ENCODE data around the gene CAMK1G. TPM values are rescaled to one million over a fixed set of nuclear protein-coding genes. Genes with fewer than 3 reads are reported as not detected.

Gene CAMK1G
- total and polyA plus RNA-seq, 3 donors from 2014 or later, result 1.1 to 2.0 (median 1.4) TPM

GRCh38 chr1:209614906-209615305 lies 31.4 kb downstream of the CAMK1G start:
- intact Hi-C loops (cut with DNase I; ENCODE audit: low total_unique reads), result no loop called here
- WGBS, 2 donors, result 87 to 92% methylated on average over 5 of the region's 5 CpGs
- no peaks in the 10 kb centered on the region for H3K27me3 ChIP-seq
- no peak for TF ChIP-seq POLR2A (IDR thresholded peaks at IDR 0.05)
- TF ChIP-seq CTCF (IDR thresholded peaks at IDR 0.05), result no peak
- H3K36me3 ChIP-seq (ENCODE audit: low read depth, missing control alignments), result no peaks in the 10 kb centered on the region
- H3K4me3 ChIP-seq, result no peak overlapping the region
- no peak for DNase-seq
- H3K9me3 ChIP-seq, result no peaks in the 10 kb centered on the region
- H3K27ac ChIP-seq, result no peak overlapping the region
- no peaks in the 10 kb centered on the region for H3K4me1 ChIP-seq

DNA sequence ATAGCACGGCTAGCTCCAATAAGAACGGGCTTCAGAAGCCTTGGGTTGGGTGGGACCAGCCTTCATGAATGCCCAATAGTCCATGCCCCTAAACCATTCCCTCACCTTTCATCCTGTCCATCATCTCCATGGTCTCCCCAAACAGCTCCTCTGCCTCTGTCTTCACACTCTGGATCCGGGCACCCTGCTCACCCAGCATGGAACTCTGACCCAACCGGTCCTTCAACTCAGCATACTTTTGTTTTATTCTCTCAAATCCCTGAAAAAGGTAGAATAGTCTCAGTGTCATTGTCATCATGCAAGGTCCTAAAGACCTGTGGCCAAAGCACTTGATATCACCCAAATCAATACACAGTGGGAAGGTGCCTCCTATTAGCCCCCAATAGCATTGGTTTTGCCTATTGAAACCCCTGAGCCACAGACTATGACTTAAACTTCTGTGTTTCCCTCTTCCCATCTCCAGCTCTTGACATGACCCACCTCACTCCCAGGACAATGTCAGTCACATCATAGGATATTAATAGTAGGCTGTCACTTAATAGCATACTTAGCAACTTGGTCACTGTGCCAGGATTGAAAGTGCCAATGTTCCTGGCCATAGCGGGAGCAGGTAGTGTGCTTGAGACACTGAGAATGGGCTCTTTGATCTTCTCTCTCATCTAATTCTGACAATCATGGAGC lies 33.0 kb downstream of the CAMK1G start:
- WGBS, 2 donors, result 97 to 99% methylated on average over 4 to 5 of the region's 5 CpGs
- DNase-seq, result no peak
- intact Hi-C loops (cut with DNase I; ENCODE audit: low total_unique reads), result no loop called here
- Histone ChIP-seq H3K4me1 (peaks cover 9% of the 10 kb centered on the region), H3K27ac (no peak overlapping the region), H3K9me3 (no peaks in the 10 kb centered on the region), H3K27me3 (no peaks in the 10 kb centered on the region), H3K36me3 (ENCODE audit: low read depth, missing control alignments) (no peaks in the 10 kb centered on the region), H3K4me3 (no peak overlapping the region)
- TF ChIP-seq POLR2A (IDR thresholded peaks at IDR 0.05) (no peak), CTCF (IDR thresholded peaks at IDR 0.05) (no peak)

DNA sequence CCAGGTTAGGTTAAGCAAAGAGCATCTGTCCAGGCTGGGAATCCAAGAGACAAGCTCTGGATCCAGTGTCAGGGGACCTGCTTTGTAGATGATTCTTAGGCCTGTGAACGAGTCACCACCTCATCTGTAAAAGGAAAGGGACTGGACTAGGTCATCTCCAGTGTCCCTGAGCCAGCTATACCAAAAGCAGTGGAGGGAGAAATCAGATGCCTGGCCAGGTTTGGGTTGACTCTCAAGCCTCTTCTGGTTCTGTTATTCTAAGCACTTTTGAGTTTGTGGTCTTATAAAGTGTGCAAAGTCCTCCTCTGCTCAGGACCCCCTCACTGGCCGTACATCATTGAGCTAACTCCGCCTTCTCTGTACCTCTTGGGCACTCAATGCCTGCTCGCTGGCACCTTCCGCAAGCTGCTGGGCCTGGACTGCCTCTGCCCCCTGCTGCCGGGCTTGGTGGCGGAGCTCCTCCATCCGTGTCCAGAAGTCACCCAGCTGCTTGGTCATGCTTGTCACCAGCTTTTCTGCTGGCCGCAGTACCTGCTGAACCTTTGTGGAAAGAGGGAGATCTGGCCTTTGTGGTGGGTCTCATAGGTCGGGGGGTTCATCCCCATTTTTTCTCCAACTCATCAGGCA lies 33.6 kb downstream of the CAMK1G start:
- no peaks in the 10 kb centered on the region for H3K27me3 ChIP-seq
- no peaks in the 10 kb centered on the region for H3K9me3 ChIP-seq
- WGBS, 2 donors, result 98% methylated on average over 10 of the region's 10 CpGs
- DNase-seq, result no peak
- TF ChIP-seq POLR2A (IDR thresholded peaks at IDR 0.05) (no peak), CTCF (IDR thresholded peaks at IDR 0.05) (no peak)
- no peak overlapping the region for H3K27ac ChIP-seq
- H3K4me1 ChIP-seq, result peaks cover 16% of the 10 kb centered on the region
- intact Hi-C loops (cut with DNase I; ENCODE audit: low total_unique reads), result no loop called here
- H3K36me3 ChIP-seq (ENCODE audit: low read depth, missing control alignments), result no peaks in the 10 kb centered on the region
- H3K4me3 ChIP-seq, result no peak overlapping the region

DNA sequence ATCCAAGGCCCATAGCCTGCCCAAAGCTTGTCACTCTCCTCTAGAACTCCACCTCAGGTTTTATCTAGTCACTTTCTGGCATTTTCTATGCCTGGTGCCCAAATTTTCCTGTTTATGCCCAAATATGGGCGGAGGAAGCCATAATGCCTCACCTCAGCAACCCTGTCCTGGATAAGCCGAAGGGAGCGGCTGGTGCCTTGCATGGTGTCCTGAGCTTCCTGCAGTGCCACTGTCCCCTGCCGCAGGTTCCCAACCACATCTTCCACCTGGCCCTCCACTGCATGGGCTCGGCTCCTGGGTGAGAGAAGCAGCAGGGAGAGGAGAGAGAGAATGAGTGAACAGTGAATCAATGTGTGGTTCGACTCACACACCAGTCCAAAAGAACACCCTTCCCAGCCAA lies 34.2 kb downstream of the CAMK1G start:
- intact Hi-C loops (cut with DNase I; ENCODE audit: low total_unique reads), result no loop called here
- no peak overlapping the region for H3K4me3 ChIP-seq
- DNase-seq, result no peak
- 91 to 99% methylated on average over 6 of the region's 6 CpGs for WGBS, 2 donors
- peaks cover 18% of the 10 kb centered on the region for H3K4me1 ChIP-seq
- no peaks in the 10 kb centered on the region for H3K27me3 ChIP-seq
- no peak for TF ChIP-seq CTCF (IDR thresholded peaks at IDR 0.05)
- TF ChIP-seq POLR2A (IDR thresholded peaks at IDR 0.05), result no peak
- H3K36me3 ChIP-seq (ENCODE audit: low read depth, missing control alignments), result no peaks in the 10 kb centered on the region
- no peak overlapping the region for H3K27ac ChIP-seq
- no peaks in the 10 kb centered on the region for H3K9me3 ChIP-seq

DNA sequence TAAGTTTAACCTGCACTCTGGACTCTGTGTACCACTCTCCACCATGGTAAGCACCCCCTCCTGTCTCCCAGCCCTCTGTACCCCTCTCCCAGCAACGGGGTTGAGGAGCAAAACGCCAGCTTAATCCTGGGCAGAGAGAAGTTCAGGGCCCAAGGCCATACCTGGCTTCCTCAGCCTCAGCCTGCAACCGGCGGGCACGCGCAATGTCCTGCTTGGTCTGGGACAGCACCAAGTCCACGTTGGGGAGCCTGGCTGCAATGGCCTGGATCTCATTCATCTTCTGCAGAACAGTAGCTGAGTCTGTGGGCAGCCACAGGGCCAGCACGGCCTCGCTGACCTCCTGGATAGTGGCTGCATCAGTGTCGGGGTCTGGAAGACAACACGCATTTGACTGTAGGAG lies 34.8 kb downstream of the CAMK1G start:
- WGBS, 2 donors, result 92 to 95% methylated on average over 7 to 11 of the region's 11 CpGs
- TF ChIP-seq POLR2A (IDR thresholded peaks at IDR 0.05) (no peak), CTCF (IDR thresholded peaks at IDR 0.05) (no peak)
- no peaks in the 10 kb centered on the region for H3K27me3 ChIP-seq
- no peak overlapping the region for H3K27ac ChIP-seq
- peaks cover 18% of the 10 kb centered on the region for H3K4me1 ChIP-seq
- no peak for DNase-seq
- no peaks in the 10 kb centered on the region for H3K36me3 ChIP-seq (ENCODE audit: low read depth, missing control alignments)
- no peak overlapping the region for H3K4me3 ChIP-seq
- no peaks in the 10 kb centered on the region for H3K9me3 ChIP-seq
- intact Hi-C loops (cut with DNase I; ENCODE audit: low total_unique reads), result no loop called here

Measured in testis (tissue), 3 donors.